ENCODE results near the gene LRRC47. TPM values are rescaled to one million over a fixed set of nuclear protein-coding genes. Genes with fewer than 3 reads are reported as not detected.

LRRC47 gene
- total RNA-seq, 1 donor from 2014 or later: 54.5 TPM

DNA sequence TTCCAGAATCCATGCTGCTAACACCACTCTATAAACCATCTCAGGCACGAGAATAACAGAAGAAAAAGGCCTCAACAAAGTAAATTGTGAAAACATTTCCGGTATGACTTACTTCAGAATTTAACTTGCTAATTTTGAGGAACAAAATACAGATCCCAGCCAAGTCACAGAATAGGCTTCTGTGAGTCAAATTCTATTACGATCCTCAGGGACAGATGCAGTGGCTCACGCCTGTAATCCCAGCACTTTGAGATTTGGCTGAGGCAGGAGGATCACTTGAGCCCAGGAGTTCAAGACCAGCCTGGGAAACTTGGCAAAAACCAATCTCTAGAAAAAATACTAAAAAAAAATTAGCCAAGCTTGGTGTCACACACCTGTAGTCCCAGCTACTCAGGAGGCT lies 52.9 kb downstream of the LRRC47 start:
- ATAC-seq (no peak), DNase-seq (ENCODE audit: missing footprints) (no peak)
- intact Hi-C loops (cut with DNase I): no loop called here

DNA sequence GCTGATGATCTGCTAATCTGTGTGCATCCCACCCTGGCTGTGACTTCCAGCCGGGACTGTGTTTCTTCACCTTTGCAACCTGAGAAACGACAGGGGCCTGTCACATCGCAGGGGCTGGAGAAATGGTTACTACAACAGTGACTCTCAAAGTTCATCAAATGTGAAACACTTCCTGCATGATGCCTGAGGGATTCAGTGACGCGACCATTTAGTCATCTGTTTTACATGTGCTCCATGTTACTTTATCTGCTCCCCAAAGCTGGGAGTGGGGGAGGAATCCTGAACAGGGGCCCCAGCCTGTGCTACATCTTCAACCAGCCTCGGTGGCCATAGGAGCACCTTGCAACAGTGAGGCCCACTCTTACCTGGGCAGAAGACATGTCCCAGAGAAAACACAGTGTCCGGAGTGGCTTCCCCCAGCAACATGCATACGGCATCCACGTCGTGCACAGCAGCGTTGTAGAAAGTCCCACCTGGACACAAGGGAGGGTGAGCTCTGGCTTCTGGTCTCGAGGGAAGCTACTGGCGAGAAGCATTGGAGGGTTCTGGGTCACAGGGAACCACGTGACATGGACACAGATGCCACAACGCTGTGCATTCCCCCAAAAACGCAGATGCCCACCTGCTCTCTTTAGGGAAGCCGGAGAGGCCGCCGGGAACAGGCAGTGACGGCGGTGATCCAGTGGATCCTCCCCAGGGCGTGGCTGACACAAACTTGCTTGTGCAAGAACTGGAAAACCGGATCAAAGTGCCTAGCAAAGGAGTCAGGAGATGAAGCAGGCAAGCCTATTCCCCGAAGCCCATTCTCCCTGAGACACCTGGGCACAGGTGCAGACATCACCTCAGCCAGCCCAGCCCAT lies 53.6 kb downstream of the LRRC47 start:
- ATAC-seq (no peak), DNase-seq (ENCODE audit: missing footprints) (no peak)
- intact Hi-C loops (cut with DNase I): no loop called here

GRCh38 chr1:3741566-3742438 lies 54.5 kb downstream of the LRRC47 start:
- intact Hi-C loops (cut with DNase I): no loop called here
- DNase-seq (ENCODE audit: missing footprints): no peak
- ATAC-seq: no peak

DNA sequence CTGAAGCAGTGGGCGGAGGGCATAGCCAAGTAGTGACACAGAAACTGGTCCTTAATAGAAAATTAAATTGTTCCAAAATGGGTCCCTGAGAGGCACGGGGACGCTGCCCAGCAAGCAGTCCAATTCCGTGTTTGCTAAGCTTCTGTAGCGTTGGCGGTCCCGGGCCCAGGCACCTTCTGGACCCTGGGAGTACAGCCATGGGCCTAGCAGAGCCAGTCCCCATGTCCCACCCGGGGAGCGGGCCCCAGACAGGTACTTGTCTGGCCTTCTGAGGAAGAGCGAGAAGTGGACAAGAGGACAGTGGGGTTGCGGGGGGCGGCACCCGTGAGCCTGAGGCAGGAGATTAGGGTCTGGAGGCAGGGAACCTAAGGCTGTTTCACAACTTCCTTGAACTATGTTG lies 55.5 kb downstream of the LRRC47 start:
- ATAC-seq (no peak), DNase-seq (ENCODE audit: missing footprints) (no peak)
- intact Hi-C loops (cut with DNase I): no loop called here

DNA sequence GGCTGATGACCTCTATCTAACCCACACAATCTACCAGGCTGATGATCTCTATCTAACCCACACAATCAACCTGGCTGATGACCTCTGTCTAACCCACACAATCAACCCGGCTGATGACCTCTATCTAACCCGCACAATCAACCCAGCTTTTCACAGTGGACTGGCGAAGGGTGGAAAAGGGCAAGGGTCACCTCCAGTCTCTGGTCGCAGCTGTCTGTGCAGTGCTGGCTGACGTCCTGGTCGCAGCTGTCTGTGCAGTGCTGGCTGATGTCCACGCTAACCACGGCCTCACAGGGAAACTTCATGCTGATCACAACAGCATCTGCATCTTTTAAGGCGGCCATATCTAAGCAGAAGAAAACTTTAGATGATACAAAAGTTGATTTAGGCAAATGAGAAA lies 56.3 kb downstream of the LRRC47 start:
- intact Hi-C loops (cut with DNase I): no loop called here
- DNase-seq (ENCODE audit: missing footprints) (no peak), ATAC-seq (no peak)

GRCh38 chr1:3738943-3739342 lies 57.4 kb downstream of the LRRC47 start:
- no peak for ATAC-seq
- peak; percentile 58 for DNase-seq (ENCODE audit: missing footprints)
- intact Hi-C loops (cut with DNase I): no loop called here

GRCh38 chr1:3736708-3737107 lies 59.6 kb downstream of the LRRC47 start:
- no peak for ATAC-seq
- intact Hi-C loops (cut with DNase I): no loop called here
- DNase-seq (ENCODE audit: missing footprints): peak; percentile 62

GRCh38 chr1:3736131-3736561 lies 60.2 kb downstream of the LRRC47 start:
- ATAC-seq: peak; percentile 41
- intact Hi-C loops (cut with DNase I): no loop called here
- peak; percentile 60 for DNase-seq (ENCODE audit: missing footprints)

GRCh38 chr1:3735688-3736087 lies 60.6 kb downstream of the LRRC47 start:
- no peak for ATAC-seq

GRCh38 chr1:3735027-3735681 lies 61.1 kb downstream of the LRRC47 start:
- ATAC-seq (no peak), DNase-seq (ENCODE audit: missing footprints) (peak; percentile 9)
- intact Hi-C loops (cut with DNase I): no loop called here

More at GRCh38 chr1:3735688-3736087, 60.6 kb downstream of the LRRC47 start:
- peak; percentile 26 for DNase-seq (ENCODE audit: missing footprints)
- intact Hi-C loops (cut with DNase I): no loop called here

DNA sequence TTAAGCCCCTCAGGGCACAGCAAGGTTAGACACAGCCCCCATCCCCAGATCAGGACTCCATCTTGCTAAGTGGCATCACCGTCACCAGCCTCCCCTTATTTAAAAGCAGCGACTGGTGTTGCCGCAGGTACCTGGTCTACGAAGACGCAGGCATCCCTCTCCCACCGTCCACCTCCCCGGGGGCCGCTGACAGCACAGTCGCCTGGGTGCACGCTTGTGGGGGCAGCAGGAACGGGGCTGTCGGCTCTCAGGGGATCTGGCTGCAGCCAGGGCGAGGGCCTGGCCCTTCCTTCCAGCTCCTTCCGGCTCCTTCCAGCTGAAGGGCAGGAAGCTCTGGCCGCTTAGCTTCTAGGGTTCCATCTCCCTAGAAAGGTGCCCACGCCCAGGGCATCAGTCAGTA lies 61.7 kb downstream of the LRRC47 start:
- ATAC-seq (no peak), DNase-seq (ENCODE audit: missing footprints) (no peak)
- intact Hi-C loops (cut with DNase I): no loop called here

- no peak for DNase-seq (ENCODE audit: missing footprints)
- intact Hi-C loops (cut with DNase I): no loop called here
- no peak for ATAC-seq
Observed at GRCh38 chr1:3733883-3734589, 62.3 kb downstream of the LRRC47 start.

DNA sequence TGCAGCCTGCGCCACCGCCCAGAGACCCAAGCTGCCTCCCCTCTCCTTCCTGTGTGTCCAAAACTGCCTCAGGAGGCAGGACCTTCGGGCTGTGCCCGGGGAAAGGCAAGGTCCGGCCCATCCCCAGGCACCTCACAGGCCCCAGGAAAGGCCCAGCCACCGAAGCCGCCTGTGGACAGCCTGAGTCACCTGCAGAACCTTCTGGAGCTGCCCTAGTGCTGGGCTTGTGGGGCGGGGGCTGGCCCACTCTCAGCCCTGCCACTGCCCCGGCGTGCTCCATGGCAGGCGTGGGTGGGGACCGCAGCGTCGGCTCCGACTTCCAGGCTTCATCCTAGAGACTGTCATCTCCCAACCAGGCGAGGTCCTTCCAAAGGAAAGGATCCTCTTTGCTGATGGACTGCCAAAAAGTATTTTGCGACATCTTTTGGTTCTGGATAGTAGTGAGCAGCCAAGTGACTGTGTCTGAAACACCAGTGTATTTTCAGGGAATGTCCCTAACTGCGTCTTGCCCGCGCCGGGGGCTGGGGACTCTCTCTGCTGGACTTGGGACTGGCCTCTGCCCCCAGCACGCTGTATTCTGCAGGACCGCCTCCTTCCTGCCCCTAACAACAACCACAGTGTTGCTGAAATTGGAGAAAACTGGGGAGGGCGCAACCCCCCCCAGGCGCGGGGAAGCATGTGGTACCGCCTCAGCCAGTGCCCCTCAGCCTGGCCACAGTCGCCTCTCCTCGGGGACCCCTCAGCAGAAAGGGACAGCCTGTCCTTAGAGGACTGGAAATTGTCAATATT lies 63.0 kb downstream of the LRRC47 start:
- DNase-seq (ENCODE audit: missing footprints) (no peak), ATAC-seq (no peak)
- intact Hi-C loops (cut with DNase I): no loop called here

- ATAC-seq: no peak
- DNase-seq (ENCODE audit: missing footprints): no peak
- intact Hi-C loops (cut with DNase I): no loop called here
Observed at GRCh38 chr1:3732434-3733093, 63.7 kb downstream of the LRRC47 start.

DNA sequence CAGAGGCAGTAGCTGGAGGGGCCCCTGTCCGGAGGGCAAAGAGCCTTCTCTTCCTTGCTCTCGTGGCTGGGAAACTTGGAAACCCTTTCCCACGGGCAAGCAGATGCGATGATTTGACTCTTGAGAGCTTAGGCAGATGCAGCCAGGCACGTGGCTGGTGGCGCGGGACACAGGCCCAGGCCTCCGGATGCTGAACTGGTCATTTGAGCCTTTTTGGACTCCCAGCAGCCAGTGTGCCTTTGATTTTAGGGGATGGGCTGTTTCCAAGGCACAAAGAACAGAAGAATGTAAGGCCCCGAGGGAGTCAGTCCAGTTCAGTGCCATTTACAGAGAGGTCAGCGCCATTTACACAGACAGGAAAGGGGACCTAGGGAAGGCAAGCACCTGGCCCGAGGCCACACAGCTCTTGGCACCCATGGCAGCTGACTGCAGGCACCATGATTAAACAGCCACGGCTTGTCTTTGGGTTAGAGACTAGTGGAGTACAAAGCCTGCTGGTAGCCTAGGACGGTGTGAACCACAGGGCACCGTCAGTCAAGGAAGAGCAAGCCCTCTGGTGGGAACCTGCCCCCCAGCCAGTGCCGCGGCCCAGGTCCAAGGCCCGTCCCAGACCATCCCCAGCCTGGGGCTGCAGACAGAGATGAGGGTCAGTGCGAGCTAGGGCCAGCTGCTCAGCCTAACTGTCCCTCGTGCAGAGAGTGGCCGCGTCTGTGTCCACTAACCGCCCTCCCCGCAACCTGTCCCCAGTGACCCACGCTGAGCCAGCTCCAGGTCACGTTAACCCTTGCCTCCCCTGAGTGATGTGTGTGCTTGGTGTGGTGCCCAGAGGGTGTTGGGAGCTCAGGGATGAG lies 64.5 kb downstream of the LRRC47 start:
- ATAC-seq (no peak), DNase-seq (ENCODE audit: missing footprints) (no peak)
- intact Hi-C loops (cut with DNase I): no loop called here

DNA sequence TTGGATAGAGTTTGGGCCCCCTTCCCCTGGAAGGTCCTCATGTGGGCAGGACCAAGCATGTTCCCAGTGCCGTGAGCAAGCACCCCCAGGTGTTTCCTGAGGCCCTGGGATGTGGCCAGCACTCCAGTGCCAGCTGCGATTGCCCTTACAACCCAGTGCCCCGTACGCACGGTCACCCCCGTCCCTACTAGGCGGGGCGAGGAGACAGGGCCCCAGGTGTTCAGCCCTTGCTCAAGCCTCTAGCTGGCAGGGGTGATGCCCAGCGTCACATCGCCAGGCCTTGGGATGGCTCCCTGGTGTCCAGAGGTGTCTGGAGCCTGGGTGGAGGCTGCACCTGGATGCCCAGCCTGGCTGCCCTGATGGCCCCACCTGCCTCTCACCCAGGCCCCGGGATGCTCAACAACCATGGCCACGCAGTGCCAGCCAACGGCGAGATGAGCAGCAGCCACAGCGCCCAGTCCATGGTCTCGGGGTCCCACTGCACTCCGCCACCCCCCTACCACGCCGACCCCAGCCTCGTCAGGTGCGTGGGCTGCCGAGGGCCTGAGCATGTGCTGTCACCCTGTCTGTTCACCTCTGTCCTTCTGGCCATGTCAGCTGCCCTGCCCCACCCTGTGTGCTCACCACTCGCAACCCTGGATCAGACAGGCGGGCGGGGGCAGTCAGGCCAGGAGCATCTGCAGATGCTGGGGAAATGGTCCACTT lies 65.6 kb downstream of the LRRC47 start:
- no peak for DNase-seq (ENCODE audit: missing footprints)
- no peak for ATAC-seq
- intact Hi-C loops (cut with DNase I): no loop called here

Measured in Right ventricle myocardium inferior (tissue), 1 donor.